Measurements from ENCODE around the gene FAIM2. TPM values are rescaled to one million over a fixed set of nuclear protein-coding genes. Genes with fewer than 3 reads are reported as not detected.

The FAIM2 gene
- total RNA-seq, 1 experiment from 2014 or later, result 0.49 TPM

GRCh38 chr12:49878021-49878420 is 25.7 kb downstream of the FAIM2 start:
- ATAC-seq (no peak), DNase-seq (ENCODE audit: low read depth, low spot score) (no peak)
- H3K27me3 ChIP-seq (ENCODE audit: control insufficient read depth, insufficient read depth, low read length), result no peaks in the 10 kb centered on the region
- in situ Hi-C loops (cut with HindIII; ENCODE audit: low pct_unique_long_range_greater_than_20kb, low sequenced_read_pairs) (no loop called here), intact Hi-C loops (cut with micrococcal nuclease; ENCODE audit: unreplicated experiment) (no loop called here)
- H3K4me1 ChIP-seq (ENCODE audit: control insufficient read depth, insufficient read depth, low read length), result peaks cover 5% of the 10 kb centered on the region
- TF ChIP-seq TCF7L2 (IDR thresholded peaks at IDR 0.05; ENCODE audit: low read depth, low read length), result no peak
- no peak for TF ChIP-seq CTCF (IDR thresholded peaks at IDR 0.05)
- no peak for TF ChIP-seq REST (IDR thresholded peaks at IDR 0.05; ENCODE audit: insufficient read depth in 1 of 2, low read depth in 2 of 2, low read length in 1 of 2)
- no peak for TF ChIP-seq POLR2AphosphoS5 (IDR thresholded peaks at IDR 0.05; ENCODE audit: low read depth, low read length)
- TF ChIP-seq SIN3A (IDR thresholded peaks at IDR 0.05; ENCODE audit: borderline replicate concordance, insufficient read depth, low read depth, low read length), result no peak
- BruUV-seq (replicated peaks), result no TSS peak
- POLR2A ChIA-PET, result no interaction called here
- no peak overlapping the region for H3K4me3 ChIP-seq (ENCODE audit: low read depth in 2 of 2, low read length in 2 of 2)
- H3K9me3 ChIP-seq (ENCODE audit: control insufficient read depth, insufficient read depth, low read depth, low read length), result no peaks in the 10 kb centered on the region
- no peak overlapping the region for H3K27ac ChIP-seq (ENCODE audit: low read length)
- CTCF ChIA-PET, result no interaction called here
- no peaks in the 10 kb centered on the region for H3K36me3 ChIP-seq (ENCODE audit: control insufficient read depth, insufficient read depth, low read length)

GRCh38 chr12:49877066-49877465 is 26.6 kb downstream of the FAIM2 start:
- ATAC-seq (no peak), DNase-seq (ENCODE audit: low read depth, low spot score) (no peak)
- intact Hi-C loops (cut with micrococcal nuclease; ENCODE audit: unreplicated experiment), result no loop called here
- no TSS peak for BruUV-seq (replicated peaks)
- in situ Hi-C loops (cut with HindIII; ENCODE audit: low pct_unique_long_range_greater_than_20kb, low sequenced_read_pairs), result no loop called here
- peaks cover 14% of the 10 kb centered on the region for H3K4me1 ChIP-seq (ENCODE audit: control insufficient read depth, insufficient read depth, low read length)
- ChIA-PET POLR2A (no interaction called here), CTCF (interaction anchor here (0.7 kb wide), 1 partner anchor 65 kb away, joined by 4 read pairs; no protein-coding TSS in a partner anchor)
- no peaks in the 10 kb centered on the region for H3K36me3 ChIP-seq (ENCODE audit: control insufficient read depth, insufficient read depth, low read length)
- no peaks in the 10 kb centered on the region for H3K9me3 ChIP-seq (ENCODE audit: control insufficient read depth, insufficient read depth, low read depth, low read length)
- H3K27ac ChIP-seq (ENCODE audit: low read length), result no peak overlapping the region
- H3K4me3 ChIP-seq (ENCODE audit: low read depth in 2 of 2, low read length in 2 of 2), result no peak overlapping the region
- no peaks in the 10 kb centered on the region for H3K27me3 ChIP-seq (ENCODE audit: control insufficient read depth, insufficient read depth, low read length)
- no peak for TF ChIP-seq SIN3A (IDR thresholded peaks at IDR 0.05; ENCODE audit: borderline replicate concordance, insufficient read depth, low read depth, low read length)
- TF ChIP-seq CTCF (IDR thresholded peaks at IDR 0.05), result no peak
- no peak for TF ChIP-seq REST (IDR thresholded peaks at IDR 0.05; ENCODE audit: insufficient read depth in 1 of 2, low read depth in 2 of 2, low read length in 1 of 2)
- TF ChIP-seq POLR2AphosphoS5 (IDR thresholded peaks at IDR 0.05; ENCODE audit: low read depth, low read length), result no peak
- no peak for TF ChIP-seq TCF7L2 (IDR thresholded peaks at IDR 0.05; ENCODE audit: low read depth, low read length)

Measured in Panc1 (cell line).